Type B pancreatic cell (in vitro differentiated cells): ENCODE measurements around the gene PTPRA. TPM values are rescaled to one million over a fixed set of nuclear protein-coding genes. Genes with fewer than 3 reads are reported as not detected.

Experiments
- DNase-seq: peaks from one replicate; pipeline ENCODE4 v3.0.0; 2021; ENCODE audit warnings: mixed read lengths; ENCODE audit not compliant: unreplicated experiment; ENCODE audit errors: extremely low spot score
- H3K27ac Mint-ChIP-seq: 2 replicates; pipeline ENCODE4 v1.8.0; 2021; ENCODE audit warnings: mild to moderate bottlenecking, mixed read lengths
- H3K27me3 Mint-ChIP-seq: 2 replicates; pipeline ENCODE4 v1.8.0; 2021; ENCODE audit warnings: mixed read lengths
- H3K36me3 Mint-ChIP-seq: 2 replicates; pipeline ENCODE4 v1.8.0; 2021; ENCODE audit warnings: mixed read lengths
- H3K4me1 Mint-ChIP-seq: one replicate; pipeline ENCODE4 v1.8.0; 2021; ENCODE audit warnings: mixed read lengths; ENCODE audit not compliant: unreplicated experiment
- H3K4me3 Mint-ChIP-seq: 2 replicates; pipeline ENCODE4 v1.8.0; 2021; ENCODE audit warnings: mild to moderate bottlenecking, mixed read lengths
- H3K9me3 Mint-ChIP-seq: 2 replicates; pipeline ENCODE4 v1.8.0; 2021; ENCODE audit warnings: mixed read lengths
- CTCF ChIP-seq: fragments of 200-600 bp; sonication (generic); conservative IDR thresholded peaks from 2 replicates; pipeline ENCODE4 v1.5.0; 2021; ENCODE audit warnings: antibody characterized with exemption, mild to moderate bottlenecking
- total RNA-seq: library from RNA; stranded (reverse); gene quantifications from 2 replicates; pipeline ENCODE4 v1.2.1, GENCODE V29; 2021; ENCODE audit warnings: low replicate concordance

The PTPRA gene
- total RNA-seq, 1 donor from 2014 or later, result 73.8 TPM

- Mint-ChIP-seq H3K9me3 (no peaks in the 10 kb centered on the region), H3K36me3 (peaks cover 8% of the 10 kb centered on the region), H3K27ac (no peak overlapping the region), H3K27me3 (no peaks in the 10 kb centered on the region), H3K4me1 (no peaks in the 10 kb centered on the region), H3K4me3 (no peak overlapping the region)
- no peak for TF ChIP-seq CTCF
- no peak for DNase-seq
Measured at GRCh38 chr20:2900845-2901592, 27.7 kb downstream of the PTPRA start.

- Mint-ChIP-seq H3K9me3 (no peaks in the 10 kb centered on the region), H3K4me3 (no peak overlapping the region), H3K27ac (no peak overlapping the region), H3K4me1 (no peaks in the 10 kb centered on the region), H3K27me3 (no peaks in the 10 kb centered on the region), H3K36me3 (peaks cover 3% of the 10 kb centered on the region)
- no peak for DNase-seq
- TF ChIP-seq CTCF, result no peak
Measured at GRCh38 chr20:2902291-2902690, 29.0 kb downstream of the PTPRA start.

- Mint-ChIP-seq H3K27ac (no peak overlapping the region), H3K36me3 (peaks cover 3% of the 10 kb centered on the region), H3K4me1 (no peaks in the 10 kb centered on the region), H3K9me3 (no peaks in the 10 kb centered on the region), H3K4me3 (no peak overlapping the region), H3K27me3 (no peaks in the 10 kb centered on the region)
- no peak for TF ChIP-seq CTCF
- DNase-seq, result no peak
Measured at GRCh38 chr20:2902818-2903217, 29.5 kb downstream of the PTPRA start.

GRCh38 chr20:2903686-2904085 is 30.4 kb downstream of the PTPRA start:
- no peak overlapping the region for H3K4me3 Mint-ChIP-seq
- no peaks in the 10 kb centered on the region for H3K9me3 Mint-ChIP-seq
- H3K36me3 Mint-ChIP-seq, result peaks cover 3% of the 10 kb centered on the region
- no peak overlapping the region for H3K27ac Mint-ChIP-seq
- TF ChIP-seq CTCF, result no peak
- H3K27me3 Mint-ChIP-seq, result no peaks in the 10 kb centered on the region
- H3K4me1 Mint-ChIP-seq, result no peaks in the 10 kb centered on the region
- DNase-seq, result no peak

GRCh38 chr20:2907519-2907918 is 34.2 kb downstream of the PTPRA start:
- H3K4me1 Mint-ChIP-seq, result no peaks in the 10 kb centered on the region
- no peak for TF ChIP-seq CTCF
- no peak overlapping the region for H3K27ac Mint-ChIP-seq
- H3K36me3 Mint-ChIP-seq, result peaks cover 3% of the 10 kb centered on the region
- no peaks in the 10 kb centered on the region for H3K9me3 Mint-ChIP-seq
- no peaks in the 10 kb centered on the region for H3K27me3 Mint-ChIP-seq
- DNase-seq, result no peak
- H3K4me3 Mint-ChIP-seq, result no peak overlapping the region
